GOT3 (cell line): Measurements from ENCODE around the gene OSBPL6.

Source experiments
- DNase-seq: peaks from one replicate; lab custom pipeline; 2025; ENCODE audit warnings: mixed read lengths; lab: John Stamatoyannopoulos, UW

OSBPL6 gene

GRCh38 chr2:178448968-178449661 is 254.8 kb downstream of the OSBPL6 start:
- no peak for DNase-seq

GRCh38 chr2:178449700-178450523 is 255.6 kb downstream of the OSBPL6 start:
- DNase-seq, result no peak

GRCh38 chr2:178450524-178450773 is 256.1 kb downstream of the OSBPL6 start:
- DNase-seq, result no peak

GRCh38 chr2:178450774-178451525 is 256.6 kb downstream of the OSBPL6 start, which contains the start of the genes PJVK and PRKRA:
PJVK (plus strand) TSS chr2:178451378; CDS start chr2:178453410, 2,032 bp downstream.
PRKRA (minus strand) TSS chr2:178451175; CDS start chr2:178451030, 145 bp downstream.
- peak; percentile 89 for DNase-seq

- DNase-seq, result no peak
These were observed 258.0 kb downstream of the OSBPL6 start for GRCh38 chr2:178452334-178452733.
